Measurements from ENCODE around the gene MAP4. TPM values are rescaled to one million over a fixed set of nuclear protein-coding genes. Genes with fewer than 3 reads are reported as not detected.

MAP4 gene
- polyA plus RNA-seq, 1 experiment, result 285 TPM

- CTCF ChIA-PET, result no interaction called here
- H3K27me3 ChIP-seq (ENCODE audit: control insufficient read depth, insufficient read depth, low read length), result no peaks in the 10 kb centered on the region
- no peaks in the 10 kb centered on the region; the same call in 1 of the 2 replicates for H3K9me3 ChIP-seq (ENCODE audit: control insufficient read depth, insufficient read depth, low read length)
- POLR2A ChIA-PET, result no interaction called here
- no peak for DNase-seq (ENCODE audit: low read depth, low spot score)
- no peak overlapping the region for H3K27ac ChIP-seq (ENCODE audit: low read depth, low read length)
- H3K4me3 ChIP-seq (ENCODE audit: low read depth, low read length), result no peak overlapping the region
- no peak for TF ChIP-seq CTCF (IDR thresholded peaks at IDR 0.05; ENCODE audit: low read depth, low read length)
Measured at GRCh38 chr3:47848599-47849117, 167.6 kb downstream of the MAP4 start.

GRCh38 chr3:47847801-47848518, 168.3 kb downstream of the MAP4 start:
- Histone ChIP-seq H3K27me3 (ENCODE audit: control insufficient read depth, insufficient read depth, low read length) (no peaks in the 10 kb centered on the region), H3K9me3 (ENCODE audit: control insufficient read depth, insufficient read depth, low read length) (no peaks in the 10 kb centered on the region; the same call in 1 of the 2 replicates), H3K4me3 (ENCODE audit: low read depth, low read length) (no peak overlapping the region), H3K27ac (ENCODE audit: low read depth, low read length) (no peak overlapping the region)
- ChIA-PET POLR2A (no interaction called here), CTCF (no interaction called here)
- no peak for TF ChIP-seq CTCF (IDR thresholded peaks at IDR 0.05; ENCODE audit: low read depth, low read length)
- DNase-seq (ENCODE audit: low read depth, low spot score), result no peak

- no peaks in the 10 kb centered on the region; the same call in 1 of the 2 replicates for H3K9me3 ChIP-seq (ENCODE audit: control insufficient read depth, insufficient read depth, low read length)
- CTCF ChIA-PET, result no interaction called here
- POLR2A ChIA-PET, result no interaction called here
- no peak overlapping the region for H3K27ac ChIP-seq (ENCODE audit: low read depth, low read length)
- H3K4me3 ChIP-seq (ENCODE audit: low read depth, low read length), result no peak overlapping the region
- DNase-seq (ENCODE audit: low read depth, low spot score), result no peak
- no peak for TF ChIP-seq CTCF (IDR thresholded peaks at IDR 0.05; ENCODE audit: low read depth, low read length)
- H3K27me3 ChIP-seq (ENCODE audit: control insufficient read depth, insufficient read depth, low read length), result no peaks in the 10 kb centered on the region
Measured at GRCh38 chr3:47847260-47847659, 169.0 kb downstream of the MAP4 start.

- POLR2A ChIA-PET, result no interaction called here
- CTCF ChIA-PET, result no interaction called here
Measured at GRCh38 chr3:47846880-47847248, 169.4 kb downstream of the MAP4 start.

More at GRCh38 chr3:47846880-47847248, 169.4 kb downstream of the MAP4 start:
- DNase-seq (ENCODE audit: low read depth, low spot score), result no peak
- no peak overlapping the region for H3K4me3 ChIP-seq (ENCODE audit: low read depth, low read length)
- H3K9me3 ChIP-seq (ENCODE audit: control insufficient read depth, insufficient read depth, low read length), result no peaks in the 10 kb centered on the region; the same call in 1 of the 2 replicates
- no peaks in the 10 kb centered on the region for H3K27me3 ChIP-seq (ENCODE audit: control insufficient read depth, insufficient read depth, low read length)
- TF ChIP-seq CTCF (IDR thresholded peaks at IDR 0.05; ENCODE audit: low read depth, low read length), result no peak
- no peak overlapping the region for H3K27ac ChIP-seq (ENCODE audit: low read depth, low read length)
